Ovary (tissue), 3 donors: ENCODE data around the gene PGM2.
"Not testable (repeated sequence)": the region's sequence is repeated elsewhere in the genome, so short reads cannot be mapped to it uniquely, and the experiment has no call there.

Experiments
- CTCF ChIP-seq, 3 donors: fragments of 450-650 bp in 2 of 3; fragments of 200-600 bp in 1 of 3; IDR thresholded peaks; one replicate each; pipeline versions ENCODE4 v1.5.1 to v1.8.0; 2016 to 2022; ENCODE audit warnings: antibody characterized with exemption in 3 of 3, mild to moderate bottlenecking in 1 of 3
- EP300 ChIP-seq: sonication (generic); formaldehyde crosslinking; IDR thresholded peaks from one replicate; pipeline ENCODE4 v1.6.1; 2017; ENCODE audit warnings: antibody characterized with exemption
- POLR2A ChIP-seq: fragments of 450-650 bp; IDR thresholded peaks from one replicate; pipeline ENCODE4 v1.6.1; 2017; ENCODE audit warnings: antibody characterized with exemption, mild to moderate bottlenecking, moderate library complexity
- donor health status: DM: no; HTN: no; CAD: no.

- not testable (repeated sequence) for TF ChIP-seq CTCF (IDR thresholded peaks at IDR 0.05); POLR2A; EP300
These were observed 38.5 kb upstream of the PGM2 start for GRCh38 chr4:37787883-37788460.
